Stomach (tissue), 4 donors: ENCODE results near the gene TMEM169.

Source experiments
- EP300 ChIP-seq: sonication (generic); formaldehyde crosslinking; IDR thresholded peaks from one replicate; pipeline ENCODE4 v1.6.1; 2017; ENCODE audit warnings: antibody characterized with exemption
- POLR2A ChIP-seq, 4 donors: fragments of 450-650 bp; IDR thresholded peaks; one replicate each; pipeline ENCODE4 v1.6.1; 2016; ENCODE audit warnings: antibody characterized with exemption in 4 of 4, control low read depth in 2 of 4, mild to moderate bottlenecking in 1 of 4, moderate library complexity in 1 of 4
- POLR2AphosphoS5 ChIP-seq, 3 donors: sonication (generic); formaldehyde crosslinking; IDR thresholded peaks; one replicate each; pipeline ENCODE4 v1.6.1; 2016; ENCODE audit warnings: antibody characterized with exemption in 3 of 3
- TF ChIP-seq, protein P1 (sequence below), 7 experiments: fragments of 450-650 bp in 4 of 7; fragments of 200-600 bp in 3 of 7; sonication (generic) in 3 of 7; IDR thresholded peaks; one replicate each; pipeline ENCODE4 v1.5.1; 2016 to 2019; ENCODE audit warnings: antibody characterized with exemption in 7 of 7, control low read depth in 2 of 7, mild to moderate bottlenecking in 1 of 7

DNA sequence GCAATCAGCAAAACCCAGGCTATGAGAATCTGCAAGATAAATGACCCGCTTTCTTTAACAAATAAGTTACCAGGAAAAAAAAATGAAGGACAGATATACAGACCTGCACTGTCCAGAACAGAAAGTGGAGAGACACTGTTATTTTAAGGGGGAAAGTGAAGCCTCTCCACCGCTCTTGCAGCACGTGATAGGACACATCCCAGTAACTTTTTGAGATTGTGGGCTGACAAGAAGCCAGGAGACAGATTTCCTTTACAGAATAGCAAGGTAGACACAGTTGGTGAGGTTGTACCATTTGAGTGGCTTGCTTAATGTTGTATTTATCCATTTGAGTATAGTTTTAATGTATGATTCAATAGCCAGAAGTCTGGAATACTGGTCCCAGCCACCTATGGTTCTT lies 13.0 kb downstream of the TMEM169 start:
- TF ChIP-seq POLR2AphosphoS5 (IDR thresholded peaks at IDR 0.05), result no peak
- TF ChIP-seq, protein P1, sequence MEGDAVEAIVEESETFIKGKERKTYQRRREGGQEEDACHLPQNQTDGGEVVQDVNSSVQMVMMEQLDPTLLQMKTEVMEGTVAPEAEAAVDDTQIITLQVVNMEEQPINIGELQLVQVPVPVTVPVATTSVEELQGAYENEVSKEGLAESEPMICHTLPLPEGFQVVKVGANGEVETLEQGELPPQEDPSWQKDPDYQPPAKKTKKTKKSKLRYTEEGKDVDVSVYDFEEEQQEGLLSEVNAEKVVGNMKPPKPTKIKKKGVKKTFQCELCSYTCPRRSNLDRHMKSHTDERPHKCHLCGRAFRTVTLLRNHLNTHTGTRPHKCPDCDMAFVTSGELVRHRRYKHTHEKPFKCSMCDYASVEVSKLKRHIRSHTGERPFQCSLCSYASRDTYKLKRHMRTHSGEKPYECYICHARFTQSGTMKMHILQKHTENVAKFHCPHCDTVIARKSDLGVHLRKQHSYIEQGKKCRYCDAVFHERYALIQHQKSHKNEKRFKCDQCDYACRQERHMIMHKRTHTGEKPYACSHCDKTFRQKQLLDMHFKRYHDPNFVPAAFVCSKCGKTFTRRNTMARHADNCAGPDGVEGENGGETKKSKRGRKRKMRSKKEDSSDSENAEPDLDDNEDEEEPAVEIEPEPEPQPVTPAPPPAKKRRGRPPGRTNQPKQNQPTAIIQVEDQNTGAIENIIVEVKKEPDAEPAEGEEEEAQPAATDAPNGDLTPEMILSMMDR (IDR thresholded peaks at IDR 0.05), result no peak
- TF ChIP-seq POLR2A (IDR thresholded peaks at IDR 0.05), result no peak
- no peak for TF ChIP-seq EP300
